GM12891 (cell line): ENCODE results near the gene SNX15.

Experiments used
- DNase-seq: peaks from one replicate; pipeline ENCODE4 v3.0.0; 2011; ENCODE audit warnings: low spot score; ENCODE audit not compliant: insufficient read length
- FAIRE-seq: peaks from 2 replicates; lab custom pipeline; 2011; peaks lifted over from hg19 to GRCh38; lab: Jason Lieb, UNC
- PAX5 ChIP-seq: IDR thresholded peaks from 2 replicates; pipeline ENCODE4 v1.6.1; 2011; ENCODE audit warnings: low read length, moderate library complexity, mild to moderate bottlenecking; ENCODE audit not compliant: insufficient read depth, severe bottlenecking
- POLR2A ChIP-seq: IDR thresholded peaks from 2 replicates; pipeline ENCODE4 v1.6.1; 2011; ENCODE audit warnings: low read depth, low read length, control low read depth
- POLR2AphosphoS5 ChIP-seq: IDR thresholded peaks from 2 replicates; pipeline ENCODE4 v1.6.1; 2011; ENCODE audit warnings: low read depth, low read length, control low read depth
- POU2F2 ChIP-seq: IDR thresholded peaks from 2 replicates; pipeline ENCODE4 v1.6.1; 2011; ENCODE audit warnings: low read depth, mild to moderate bottlenecking, control low read depth, low read length, moderate library complexity
- SPI1 ChIP-seq: IDR thresholded peaks from 2 replicates; pipeline ENCODE4 v1.6.1; 2011; ENCODE audit warnings: low read depth, low read length, control low read depth
- TAF1 ChIP-seq: IDR thresholded peaks from 2 replicates; pipeline ENCODE4 v1.6.1; 2011; ENCODE audit warnings: low read depth, low read length, control low read depth

Gene SNX15

GRCh38 chr11:65064847-65065240 is 37.6 kb downstream of the SNX15 start:
- FAIRE-seq (no peak), DNase-seq (no peak)
- TF ChIP-seq POLR2AphosphoS5 = no peak
- no peak for TF ChIP-seq TAF1
- TF ChIP-seq POU2F2 = no peak
- no peak for TF ChIP-seq PAX5
- TF ChIP-seq POLR2A = no peak
- TF ChIP-seq SPI1 = no peak

GRCh38 chr11:65065851-65066250 is 38.6 kb downstream of the SNX15 start:
- DNase-seq (no peak), FAIRE-seq (no peak)
- no peak for TF ChIP-seq PAX5
- TF ChIP-seq TAF1 = no peak
- no peak for TF ChIP-seq POU2F2
- TF ChIP-seq POLR2AphosphoS5 = no peak
- no peak for TF ChIP-seq POLR2A
- TF ChIP-seq SPI1 = no peak

- no peak for DNase-seq
- no peak for TF ChIP-seq PAX5
- no peak for TF ChIP-seq POLR2A
- no peak for TF ChIP-seq TAF1
- no peak for TF ChIP-seq SPI1
- TF ChIP-seq POLR2AphosphoS5 = no peak
- no peak for FAIRE-seq
These were observed 39.1 kb downstream of the SNX15 start for GRCh38 chr11:65066315-65066714.

GRCh38 chr11:65066805-65067291 is 39.6 kb downstream of the SNX15 start:
- FAIRE-seq (no peak), DNase-seq (no peak)
- no peak for TF ChIP-seq POU2F2
- TF ChIP-seq SPI1 = no peak
- TF ChIP-seq TAF1 = no peak
- no peak for TF ChIP-seq PAX5
- TF ChIP-seq POLR2A = no peak
- no peak for TF ChIP-seq POLR2AphosphoS5

GRCh38 chr11:65067446-65067845 is 40.2 kb downstream of the SNX15 start:
- no peak for FAIRE-seq
- no peak for TF ChIP-seq TAF1
- TF ChIP-seq POU2F2 = no peak
- TF ChIP-seq SPI1 = no peak
- no peak for TF ChIP-seq POLR2A
- no peak for TF ChIP-seq POLR2AphosphoS5
- no peak for TF ChIP-seq PAX5
- DNase-seq = no peak

- FAIRE-seq = peak; percentile 70
- TF ChIP-seq POLR2A (no peak), SPI1 (no peak), PAX5 (no peak), TAF1 (no peak), POLR2AphosphoS5 (no peak), POU2F2 (no peak)
- no peak for DNase-seq
These were observed 42.0 kb downstream of the SNX15 start for GRCh38 chr11:65069217-65069616.

GRCh38 chr11:65071907-65072630 is 44.8 kb downstream of the SNX15 start:
- FAIRE-seq (peak; percentile 69), DNase-seq (no peak)

GRCh38 chr11:65072631-65072966 is 45.4 kb downstream of the SNX15 start:
- FAIRE-seq = no peak
- no peak for DNase-seq
- TF ChIP-seq PAX5 (no peak), POU2F2 (no peak), SPI1 (no peak), POLR2AphosphoS5 (no peak), POLR2A (no peak), TAF1 (no peak)

More at GRCh38 chr11:65071907-65072630, 44.8 kb downstream of the SNX15 start:
- TF ChIP-seq POLR2A = no peak
- TF ChIP-seq POU2F2 = peak; percentile 93; the same call in 1 of the 2 replicates
- no peak for TF ChIP-seq PAX5
- no peak for TF ChIP-seq TAF1
- no peak for TF ChIP-seq POLR2AphosphoS5
- peak; percentile 37 for TF ChIP-seq SPI1

- no peak for FAIRE-seq
These were observed 50.2 kb downstream of the SNX15 start for GRCh38 chr11:65077451-65077850.

More at GRCh38 chr11:65077451-65077850, 50.2 kb downstream of the SNX15 start:
- DNase-seq = no peak
- TF ChIP-seq POU2F2 (no peak), PAX5 (no peak), POLR2A (no peak), TAF1 (no peak), POLR2AphosphoS5 (no peak), SPI1 (no peak)
